Measurements from ENCODE around the gene ALCAM. TPM values are rescaled to one million over a fixed set of nuclear protein-coding genes. Genes with fewer than 3 reads are reported as not detected.

Gene ALCAM
- total RNA-seq, 4 donors from 2014 or later: 9.4 to 25.9 (median 16.6) TPM

DNA sequence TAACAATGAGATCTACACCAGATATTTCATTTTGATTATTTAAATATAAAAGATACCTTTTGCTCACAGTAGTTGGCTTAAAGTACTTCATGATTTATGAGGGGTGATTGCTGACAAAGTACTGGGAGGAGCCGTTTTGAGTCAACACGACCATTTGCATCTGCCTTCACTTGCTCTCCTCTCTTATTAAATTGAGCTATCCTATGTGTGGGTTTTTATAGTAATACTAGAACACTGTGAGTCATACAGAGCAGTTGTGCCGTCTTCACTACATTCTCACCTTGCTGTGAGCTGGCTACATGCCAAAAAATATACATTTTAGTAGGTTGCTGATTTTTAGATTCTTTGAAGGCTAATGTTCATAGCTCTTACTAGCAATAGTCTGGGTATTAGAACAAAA is 161.2 kb downstream of the ALCAM start:
- no peak overlapping the region for H3K27ac ChIP-seq
- H3K27me3 ChIP-seq: no peaks in the 10 kb centered on the region
- H3K4me3 ChIP-seq: no peak overlapping the region
- DNase-seq: no peak
- H3K36me3 ChIP-seq: no peaks in the 10 kb centered on the region
- intact Hi-C loops (cut with DNase I; ENCODE audit: low total_unique reads) (no loop called here), in situ Hi-C loops (cut with MboI; ENCODE audit: low pct_ligation_motif_present in 1 of 4, low pct_unique_long_range_greater_than_20kb in 1 of 4, low sequenced_read_pairs in 3 of 4) (no loop called here)
- no peaks in the 10 kb centered on the region for H3K9me3 ChIP-seq
- 40 to 42% methylated on average over 3 of the region's 3 CpGs for WGBS, 2 donors (ENCODE audit: low coverage in 1 of 2)
- TF ChIP-seq CTCF (IDR thresholded peaks at IDR 0.05): no peak
- TF ChIP-seq EP300 (IDR thresholded peaks at IDR 0.05; ENCODE audit: low read depth): no peak
- TF ChIP-seq POLR2AphosphoS5 (IDR thresholded peaks at IDR 0.05): no peak
- TF ChIP-seq POLR2A (IDR thresholded peaks at IDR 0.05): no peak
- no peaks in the 10 kb centered on the region for H3K4me1 ChIP-seq

DNA sequence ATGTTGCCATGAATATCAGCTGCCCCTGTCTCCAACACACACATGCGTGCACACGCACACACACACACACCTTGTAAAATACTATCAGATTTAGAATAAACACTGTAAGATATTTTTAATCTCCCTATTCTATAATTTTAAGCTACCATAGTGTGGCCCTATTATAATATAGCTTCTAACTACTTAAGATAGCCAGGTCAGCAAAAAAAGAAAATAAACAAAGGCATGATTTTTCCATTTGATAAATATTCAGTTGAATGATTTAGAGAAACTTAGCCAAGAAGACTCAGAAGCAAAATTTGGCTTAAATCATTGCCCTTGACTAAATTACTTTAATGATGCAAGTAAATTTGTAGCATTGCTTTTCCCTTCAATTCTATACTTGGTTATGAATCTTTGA is 162.2 kb downstream of the ALCAM start:
- in situ Hi-C loops (cut with MboI; ENCODE audit: low pct_ligation_motif_present in 1 of 4, low pct_unique_long_range_greater_than_20kb in 1 of 4, low sequenced_read_pairs in 3 of 4) (no loop called here), intact Hi-C loops (cut with DNase I; ENCODE audit: low total_unique reads) (no loop called here)
- Histone ChIP-seq H3K27ac (no peak overlapping the region), H3K27me3 (no peaks in the 10 kb centered on the region), H3K4me3 (no peak overlapping the region), H3K4me1 (no peaks in the 10 kb centered on the region), H3K36me3 (no peaks in the 10 kb centered on the region), H3K9me3 (no peaks in the 10 kb centered on the region)
- DNase-seq: no peak
- 86 to 96% methylated on average over 2 of the region's 2 CpGs for WGBS, 2 donors (ENCODE audit: low coverage in 1 of 2)
- no peak for TF ChIP-seq EP300 (IDR thresholded peaks at IDR 0.05; ENCODE audit: low read depth)
- no peak for TF ChIP-seq POLR2AphosphoS5 (IDR thresholded peaks at IDR 0.05)
- no peak for TF ChIP-seq CTCF (IDR thresholded peaks at IDR 0.05)
- TF ChIP-seq POLR2A (IDR thresholded peaks at IDR 0.05): no peak

GRCh38 chr3:105529456-105529855 is 162.7 kb downstream of the ALCAM start:
- H3K4me3 ChIP-seq: no peak overlapping the region
- in situ Hi-C loops (cut with MboI; ENCODE audit: low pct_ligation_motif_present in 1 of 4, low pct_unique_long_range_greater_than_20kb in 1 of 4, low sequenced_read_pairs in 3 of 4): no loop called here
- no peaks in the 10 kb centered on the region for H3K36me3 ChIP-seq
- H3K9me3 ChIP-seq: no peaks in the 10 kb centered on the region
- DNase-seq: no peak
- intact Hi-C loops (cut with DNase I; ENCODE audit: low total_unique reads): no loop called here
- H3K27me3 ChIP-seq: no peaks in the 10 kb centered on the region
- no peaks in the 10 kb centered on the region for H3K4me1 ChIP-seq
- 79 to 80% methylated on average over 1 of the region's 1 CpG for WGBS, 2 donors (ENCODE audit: low coverage in 1 of 2)
- TF ChIP-seq POLR2A (IDR thresholded peaks at IDR 0.05) (no peak), POLR2AphosphoS5 (IDR thresholded peaks at IDR 0.05) (no peak), CTCF (IDR thresholded peaks at IDR 0.05) (no peak), EP300 (IDR thresholded peaks at IDR 0.05; ENCODE audit: low read depth) (no peak)
- no peak overlapping the region for H3K27ac ChIP-seq

DNA sequence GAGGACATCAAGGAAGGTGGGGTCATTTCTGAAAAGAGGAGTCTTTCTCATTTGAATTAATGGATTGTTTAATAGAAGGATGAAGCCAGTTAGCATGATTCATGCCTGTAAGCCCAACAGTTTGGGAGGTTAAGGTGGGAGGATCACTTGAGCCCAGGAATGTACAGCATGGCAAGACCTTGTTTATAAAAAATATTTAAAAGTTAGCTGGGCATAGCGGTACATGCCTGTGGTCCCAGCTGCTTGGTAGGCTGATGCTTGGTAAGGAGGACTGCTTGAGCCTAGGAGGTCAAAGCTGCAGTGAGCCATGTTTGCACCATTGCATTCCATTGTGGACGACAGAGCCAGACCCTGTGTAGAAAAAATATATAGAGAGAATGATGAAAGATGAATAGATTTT is 165.5 kb downstream of the ALCAM start:
- H3K27me3 ChIP-seq: no peaks in the 10 kb centered on the region
- in situ Hi-C loops (cut with MboI; ENCODE audit: low pct_ligation_motif_present in 1 of 4, low pct_unique_long_range_greater_than_20kb in 1 of 4, low sequenced_read_pairs in 3 of 4) (no loop called here), intact Hi-C loops (cut with DNase I; ENCODE audit: low total_unique reads) (no loop called here)
- TF ChIP-seq EP300 (IDR thresholded peaks at IDR 0.05; ENCODE audit: low read depth): no peak
- TF ChIP-seq POLR2AphosphoS5 (IDR thresholded peaks at IDR 0.05): no peak
- TF ChIP-seq POLR2A (IDR thresholded peaks at IDR 0.05): no peak
- no peak for TF ChIP-seq CTCF (IDR thresholded peaks at IDR 0.05)
- no peak overlapping the region for H3K27ac ChIP-seq
- H3K4me3 ChIP-seq: no peak overlapping the region
- 93 to 100% methylated on average over 2 of the region's 2 CpGs for WGBS, 2 donors (ENCODE audit: low coverage in 1 of 2)
- no peak for DNase-seq
- no peaks in the 10 kb centered on the region for H3K4me1 ChIP-seq
- no peaks in the 10 kb centered on the region for H3K36me3 ChIP-seq
- H3K9me3 ChIP-seq: no peaks in the 10 kb centered on the region

Data from transverse colon (tissue), 4 donors.